K562 (cell line): ENCODE measurements around the gene AMTN. TPM values are rescaled to one million over a fixed set of nuclear protein-coding genes. Genes with fewer than 3 reads are reported as not detected.

Source experiments
- ATAC-seq: fragments of 200-7000 bp; cut with Tn5 transposase; 3 replicates; pipeline ENCODE4 v1.9.1; 2020; ENCODE audit warnings: moderate library complexity
- BruUV-seq: library from RNA; stranded (reverse); fragments of 400-500 nt; replicated peaks from 2 replicates; lab custom pipeline; 2021; lab: Mats Ljungman, UMichigan
- CTCF ChIA-PET: fragments of 300-600 bp; formaldehyde crosslinking; extraction: SDS; loops from one replicate; lab custom pipeline; 2021; ENCODE audit warnings: low intra/inter-chr PET ratio; lab: Yijun Ruan, JAX
- POLR2A ChIA-PET: fragments of 300-600, 350-650 bp; sonication (Branson Sonifier 250); formaldehyde crosslinking; extraction: SDS; loops from one replicate; lab custom pipeline; 2021; ENCODE audit warnings: antibody characterized with exemption, inconsistent platforms; lab: Yijun Ruan, JAX
- DNase-seq, 4 experiments: peaks; one replicate each; pipeline versions ENCODE4 v3.0.0 to v3.0.0-alpha.2; 2011 to 2018; ENCODE audit warnings: low spot score in 3 of 4, mixed read lengths in 3 of 4; ENCODE audit errors: extremely low read depth in 1 of 4
- FAIRE-seq: peaks from 2 replicates; lab custom pipeline; 2011; peaks lifted over from hg19 to GRCh38; lab: Jason Lieb, UNC
- H2AFZ ChIP-seq: 2 replicates; pipeline ENCODE4 v1.6.0; 2011; ENCODE audit warnings: low read depth, low read length, control low read depth, inconsistent platforms
- H3K27ac ChIP-seq: fragments of 200-600 bp; 3 replicates; pipeline ENCODE4 v1.8.0; 2011; ENCODE audit warnings: low read depth, mild to moderate bottlenecking, control low read depth, inconsistent platforms, low read length, moderate library complexity, mixed read lengths; ENCODE audit errors: extremely low read depth
- H3K27me3 ChIP-seq, 2 experiments: fragments of 300-600 bp in 1 of 2; 2 replicates in 1 of 2; 3 replicates in 1 of 2; pipeline versions ENCODE4 v1.6.0 to v1.8.0; 2011; ENCODE audit warnings: inconsistent platforms in 2 of 2, low read length in 2 of 2, mild to moderate bottlenecking in 1 of 2, mixed read lengths in 1 of 2, moderate library complexity in 1 of 2; ENCODE audit not compliant: control insufficient read depth in 2 of 2, insufficient read depth in 2 of 2
- H3K36me3 ChIP-seq: fragments of 300-600 bp; 3 replicates; pipeline ENCODE4 v1.8.0; 2011; ENCODE audit warnings: mild to moderate bottlenecking, low read length, inconsistent platforms; ENCODE audit not compliant: control insufficient read depth, insufficient read depth
- H3K4me1 ChIP-seq, 2 experiments: fragments of 200-600 bp in 1 of 2; replicated peaks in 1 of 2; 2 replicates in 1 of 2; 3 replicates in 1 of 2; pipeline versions ENCODE4 v1.5.1 to v1.8.0; 2011; ENCODE audit warnings: inconsistent platforms in 2 of 2, low read length in 2 of 2, mild to moderate bottlenecking in 1 of 2, mixed read lengths in 1 of 2, moderate library complexity in 1 of 2; ENCODE audit not compliant: control insufficient read depth in 2 of 2, insufficient read depth in 2 of 2
- H3K4me2 ChIP-seq: 2 replicates; pipeline ENCODE4 v1.6.1; 2011; ENCODE audit warnings: low read length, control low read depth, inconsistent platforms, mixed read lengths; ENCODE audit not compliant: insufficient read depth
- H3K4me3 ChIP-seq: fragments of 200-600 bp; sonication (generic), shearing (Covaris generic); 2 replicates; pipeline ENCODE4 v1.5.1; 2016; ENCODE audit warnings: control low read depth, inconsistent platforms
- H3K79me2 ChIP-seq: fragments of 200-600 bp; 3 replicates; pipeline ENCODE4 v1.8.0; 2011; ENCODE audit warnings: low read length, inconsistent platforms; ENCODE audit not compliant: control insufficient read depth, insufficient read depth
- H3K9ac ChIP-seq, 2 experiments: 2 replicates each; pipeline versions ENCODE4 v1.6.0 to v1.6.1; 2011; ENCODE audit warnings: low read depth in 2 of 2, low read length in 2 of 2, control low read depth in 1 of 2, inconsistent platforms in 1 of 2, mild to moderate bottlenecking in 1 of 2, mixed read lengths in 1 of 2; ENCODE audit not compliant: insufficient read depth in 1 of 2
- H3K9me1 ChIP-seq: one replicate; pipeline ENCODE4 v1.6.0; 2011; ENCODE audit warnings: inconsistent platforms, mild to moderate bottlenecking, low read length, moderate library complexity; ENCODE audit not compliant: control insufficient read depth, insufficient read depth
- H3K9me3 ChIP-seq: replicated peaks from 2 replicates; pipeline ENCODE4 v1.5.1; 2011; ENCODE audit warnings: low read depth, low read length, inconsistent platforms; ENCODE audit not compliant: control insufficient read depth, insufficient read depth
- H4K20me1 ChIP-seq: replicated peaks from 2 replicates; pipeline ENCODE4 v1.6.1; 2011; ENCODE audit warnings: low read length, inconsistent platforms, mixed read lengths; ENCODE audit not compliant: control insufficient read depth, insufficient read depth
- CBX1 ChIP-seq: sonication (generic); IDR thresholded peaks from 2 replicates; pipeline ENCODE4 v1.6.1; 2016; ENCODE audit warnings: antibody characterized with exemption, low read depth, mild to moderate bottlenecking
- CTBP1 ChIP-seq: fragments of 450-650 bp; IDR thresholded peaks from 2 replicates; pipeline ENCODE4 v1.6.1; 2016; ENCODE audit warnings: borderline replicate concordance
- E2F3 ChIP-seq: fragments of 250-450 bp; sonication (Bioruptor Pico); IDR thresholded peaks from 2 replicates; pipeline ENCODE4 v1.4.0; 2020; ENCODE audit warnings: mild to moderate bottlenecking
- HDAC3 ChIP-seq: fragments of 450-650 bp; IDR thresholded peaks from 2 replicates; pipeline ENCODE4 v1.6.1; 2018; ENCODE audit warnings: borderline replicate concordance, mild to moderate bottlenecking, moderate library complexity; ENCODE audit not compliant: partially characterized antibody
- HDGF ChIP-seq: fragments of 450-650 bp; IDR thresholded peaks from 2 replicates; pipeline ENCODE4 v1.6.1; 2016
- IRF2 ChIP-seq: sonication (generic); formaldehyde crosslinking; IDR thresholded peaks from 2 replicates; pipeline ENCODE4 v1.8.1; 2022; ENCODE audit warnings: mild to moderate bottlenecking, missing genetic modification reagents
- KDM4B ChIP-seq, 2 experiments: fragments of 450-650 bp in 1 of 2; sonication (generic) in 1 of 2; IDR thresholded peaks; 2 replicates each; pipeline ENCODE4 v1.6.1; 2016 to 2017; ENCODE audit warnings: borderline replicate concordance in 2 of 2, antibody characterized with exemption in 1 of 2, low read depth in 1 of 2, mild to moderate bottlenecking in 1 of 2
- MEF2D ChIP-seq: conservative IDR thresholded peaks from 2 replicates; pipeline ENCODE4 v1.6.1; 2016; ENCODE audit warnings: low read depth, missing genetic modification characterization, missing compliant biosample characterization
- PRMT5 ChIP-seq: sonication (generic); formaldehyde crosslinking; IDR thresholded peaks from 2 replicates; pipeline ENCODE4 v1.5.0; 2020; ENCODE audit warnings: missing genetic modification reagents
- TCF3 ChIP-seq: sonication (generic); formaldehyde crosslinking; IDR thresholded peaks from 2 replicates; pipeline ENCODE4 v1.4.0; 2020; ENCODE audit warnings: mild to moderate bottlenecking, missing genetic modification reagents
- ZC3H11A ChIP-seq: IDR thresholded peaks from 2 replicates; pipeline ENCODE4 v1.6.1; 2012; ENCODE audit warnings: low read depth, low read length, improper control_type of control experiment
- ZNF41 ChIP-seq: fragments of 250-450 bp; sonication (Bioruptor Pico); conservative IDR thresholded peaks from 2 replicates; pipeline ENCODE4 v1.4.0; 2020; ENCODE audit warnings: mild to moderate bottlenecking
- ZNF778 ChIP-seq: fragments of 450-650 bp; formaldehyde crosslinking; IDR thresholded peaks from 2 replicates; pipeline ENCODE4 v1.4.0; 2020; ENCODE audit warnings: mild to moderate bottlenecking, moderate library complexity
- WGBS: fragments of 100-300 bp; shearing (Covaris generic); methylation state at CpG from one replicate; pipeline ENCODE4 v1.1.6; 2016; ENCODE audit warnings: low coverage, mixed read lengths; ENCODE audit not compliant: insufficient coverage; ENCODE audit errors: missing lambda C conversion rate; 5-methylcytosine and 5-hydroxymethylcytosine counted together
- in situ Hi-C: fragments of 300-500 bp; cut with MboI; formaldehyde crosslinking; loops from 4 replicates; pipeline ENCODE4 v1.15.0; 2018; ENCODE audit warnings: inconsistent platforms, mixed read lengths
- intact Hi-C: fragments of 100-400 bp; cut with micrococcal nuclease; formaldehyde crosslinking; loops from 2 replicates; pipeline ENCODE4 v1.14.2; 2022
- polyA plus RNA-seq, 8 experiments: library from polyadenylated mRNA; depleted of rRNA in 4 of 8; stranded (reverse) in 5 of 8; unstranded in 3 of 8; fragments of >200 nt; fragmentation: Nextera tagmentation in 2 of 8; fragmentation: Illumina TruSeq in 1 of 8; extraction: Ambion mirVana in 2 of 8; extraction: Trizol in 1 of 8; gene quantifications; 2 replicates each; pipeline versions ENCODE4 v1.2.1 to v1.2.3, GENCODE V29; 2011 to 2014; ENCODE audit warnings: inconsistent platforms in 1 of 8, missing spikeins in 1 of 8
- total RNA-seq, 7 experiments: library from RNA; depleted of rRNA in 6 of 7; stranded (reverse); fragments of >200 nt in 6 of 7; fragmentation: Illumina TruSeq in 2 of 7; extraction: Trizol in 2 of 7; gene quantifications; 2 replicates each; pipeline versions ENCODE4 v1.2.1 to v1.2.3, GENCODE V29; 2011 to 2021; ENCODE audit warnings: low replicate concordance in 1 of 7
- TF ChIP-seq, protein P1 (sequence below): sonication (generic); formaldehyde crosslinking; IDR thresholded peaks from 2 replicates; pipeline ENCODE4 v1.8.0; 2022; ENCODE audit warnings: mild to moderate bottlenecking, missing genetic modification reagents, borderline replicate concordance
- TF ChIP-seq, protein P2 (sequence below): fragments of 250-450 bp; sonication (Bioruptor Pico); IDR thresholded peaks from 2 replicates; pipeline ENCODE4 v1.5.0; 2021

The AMTN gene
- total and polyA plus RNA-seq, 9 of the 15 experiments (the other 6 are each of a cell fraction or from before 2014, with no cell fraction given) = not detected

DNA sequence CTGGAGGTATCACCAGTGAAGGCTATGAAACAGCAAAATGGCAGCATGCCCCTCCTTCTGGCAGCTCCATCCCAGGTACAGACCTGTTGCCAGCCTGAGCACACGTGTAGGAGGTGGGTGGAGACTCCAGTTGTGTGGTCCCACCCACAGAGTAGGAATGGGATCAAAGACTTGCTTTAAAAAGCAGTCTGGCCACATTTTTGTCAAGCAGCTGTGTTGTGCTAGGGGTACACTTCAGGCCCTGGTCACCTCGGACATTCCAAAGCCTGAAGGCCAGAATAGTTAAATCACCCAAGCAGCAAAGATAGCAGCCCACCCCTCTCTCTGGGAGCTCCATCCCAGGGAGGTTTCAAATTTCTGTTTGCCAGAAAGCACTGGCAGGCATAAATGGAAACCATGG, 53.4 kb downstream of the AMTN start:
- H3K27me3 ChIP-seq = no peaks in the 10 kb centered on the region
- no TSS peak for BruUV-seq
- H3K4me3 ChIP-seq = no peak overlapping the region
- in situ Hi-C loops = no loop called here
- H3K4me1 ChIP-seq = no peaks in the 10 kb centered on the region
- no peak overlapping the region for H3K4me2 ChIP-seq
- no peak overlapping the region for H2AFZ ChIP-seq
- 0% methylated on average over 2 of the region's 2 CpGs for WGBS
- intact Hi-C loops = no loop called here
- CTCF ChIA-PET = no interaction called here
- no peak overlapping the region for H3K27ac ChIP-seq
- FAIRE-seq = no peak
- H3K9me1 ChIP-seq = no peaks in the 10 kb centered on the region
- TF ChIP-seq, protein P1, sequence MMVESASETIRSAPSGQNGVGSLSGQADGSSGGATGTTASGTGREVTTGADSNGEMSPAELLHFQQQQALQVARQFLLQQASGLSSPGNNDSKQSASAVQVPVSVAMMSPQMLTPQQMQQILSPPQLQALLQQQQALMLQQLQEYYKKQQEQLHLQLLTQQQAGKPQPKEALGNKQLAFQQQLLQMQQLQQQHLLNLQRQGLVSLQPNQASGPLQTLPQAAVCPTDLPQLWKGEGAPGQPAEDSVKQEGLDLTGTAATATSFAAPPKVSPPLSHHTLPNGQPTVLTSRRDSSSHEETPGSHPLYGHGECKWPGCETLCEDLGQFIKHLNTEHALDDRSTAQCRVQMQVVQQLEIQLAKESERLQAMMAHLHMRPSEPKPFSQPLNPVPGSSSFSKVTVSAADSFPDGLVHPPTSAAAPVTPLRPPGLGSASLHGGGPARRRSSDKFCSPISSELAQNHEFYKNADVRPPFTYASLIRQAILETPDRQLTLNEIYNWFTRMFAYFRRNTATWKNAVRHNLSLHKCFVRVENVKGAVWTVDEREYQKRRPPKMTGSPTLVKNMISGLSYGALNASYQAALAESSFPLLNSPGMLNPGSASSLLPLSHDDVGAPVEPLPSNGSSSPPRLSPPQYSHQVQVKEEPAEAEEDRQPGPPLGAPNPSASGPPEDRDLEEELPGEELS (CRISPR knock-in tag) = no peak
- TF ChIP-seq PRMT5 (CRISPR knock-in tag) (no peak), ZNF41 (no peak), IRF2 (CRISPR knock-in tag) (no peak), CTBP1 (no peak), HDAC3 (no peak), ZNF778 (no peak), CBX1 (no peak), HDGF (no peak), ZC3H11A (no peak), E2F3 (no peak), MEF2D (tag) (no peak), KDM4B (IDR thresholded peaks at IDR 0.05; ENCODE audit: borderline replicate concordance in 2 of 2, low read depth in 1 of 2) (no peak), TCF3 (CRISPR knock-in tag) (no peak)
- TF ChIP-seq, protein P2, sequence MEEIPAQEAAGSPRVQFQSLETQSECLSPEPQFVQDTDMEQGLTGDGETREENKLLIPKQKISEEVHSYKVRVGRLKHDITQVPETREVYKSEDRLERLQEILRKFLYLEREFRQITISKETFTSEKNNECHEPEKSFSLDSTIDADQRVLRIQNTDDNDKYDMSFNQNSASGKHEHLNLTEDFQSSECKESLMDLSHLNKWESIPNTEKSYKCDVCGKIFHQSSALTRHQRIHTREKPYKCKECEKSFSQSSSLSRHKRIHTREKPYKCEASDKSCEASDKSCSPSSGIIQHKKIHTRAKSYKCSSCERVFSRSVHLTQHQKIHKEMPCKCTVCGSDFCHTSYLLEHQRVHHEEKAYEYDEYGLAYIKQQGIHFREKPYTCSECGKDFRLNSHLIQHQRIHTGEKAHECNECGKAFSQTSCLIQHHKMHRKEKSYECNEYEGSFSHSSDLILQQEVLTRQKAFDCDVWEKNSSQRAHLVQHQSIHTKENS (CRISPR knock-in tag) = no peak
- no peak for ATAC-seq
- H3K36me3 ChIP-seq = no peaks in the 10 kb centered on the region
- H3K79me2 ChIP-seq = no peaks in the 10 kb centered on the region
- H3K9ac ChIP-seq = no peak overlapping the region
- H4K20me1 ChIP-seq = no peaks in the 10 kb centered on the region
- DNase-seq = no peak
- no peaks in the 10 kb centered on the region for H3K9me3 ChIP-seq
- POLR2A ChIA-PET = interaction anchor here (0.8 kb wide), 1 partner anchor 70 kb away, joined by 4 read pairs; no protein-coding TSS in a partner anchor
